ENCODE measurements around the gene SNX30. TPM values are rescaled to one million over a fixed set of nuclear protein-coding genes. Genes with fewer than 3 reads are reported as not detected.
A peak's percentile ranks its signal among the peaks of the same experiment; 100 is the strongest.

Gene SNX30, protein sequence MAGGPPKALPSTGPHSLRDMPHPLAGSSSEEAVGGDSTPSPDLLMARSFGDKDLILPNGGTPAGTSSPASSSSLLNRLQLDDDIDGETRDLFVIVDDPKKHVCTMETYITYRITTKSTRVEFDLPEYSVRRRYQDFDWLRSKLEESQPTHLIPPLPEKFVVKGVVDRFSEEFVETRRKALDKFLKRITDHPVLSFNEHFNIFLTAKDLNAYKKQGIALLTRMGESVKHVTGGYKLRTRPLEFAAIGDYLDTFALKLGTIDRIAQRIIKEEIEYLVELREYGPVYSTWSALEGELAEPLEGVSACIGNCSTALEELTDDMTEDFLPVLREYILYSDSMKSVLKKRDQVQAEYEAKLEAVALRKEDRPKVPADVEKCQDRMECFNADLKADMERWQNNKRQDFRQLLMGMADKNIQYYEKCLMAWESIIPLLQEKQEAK
- 1 to 10 TPM; 3.1 to 7.2 (median 4.0) TPM for total RNA-seq
- polyA plus RNA-seq: 1 to 10 TPM in 1 of 2 donors, under 1 TPM in 1; 0.88 to 1.2 TPM
- long read RNA-seq, donor 1, partial matches to known transcripts: 0 of 2 reads
- long read RNA-seq, donor 1, other reads (novel, unspliced or antisense): 2 of 2 reads
- long read RNA-seq, donor 2, full-length matches to known transcripts: 2 of 3 reads
- long read RNA-seq, donor 2, partial matches to known transcripts: 0 of 3 reads
- long read RNA-seq, donor 2, other reads (novel, unspliced or antisense): 1 of 3 reads
- long read RNA-seq, donor 3, partial matches to known transcripts: 0 of 9 reads
- long read RNA-seq, donor 3, other reads (novel, unspliced or antisense): 9 of 9 reads

DNA sequence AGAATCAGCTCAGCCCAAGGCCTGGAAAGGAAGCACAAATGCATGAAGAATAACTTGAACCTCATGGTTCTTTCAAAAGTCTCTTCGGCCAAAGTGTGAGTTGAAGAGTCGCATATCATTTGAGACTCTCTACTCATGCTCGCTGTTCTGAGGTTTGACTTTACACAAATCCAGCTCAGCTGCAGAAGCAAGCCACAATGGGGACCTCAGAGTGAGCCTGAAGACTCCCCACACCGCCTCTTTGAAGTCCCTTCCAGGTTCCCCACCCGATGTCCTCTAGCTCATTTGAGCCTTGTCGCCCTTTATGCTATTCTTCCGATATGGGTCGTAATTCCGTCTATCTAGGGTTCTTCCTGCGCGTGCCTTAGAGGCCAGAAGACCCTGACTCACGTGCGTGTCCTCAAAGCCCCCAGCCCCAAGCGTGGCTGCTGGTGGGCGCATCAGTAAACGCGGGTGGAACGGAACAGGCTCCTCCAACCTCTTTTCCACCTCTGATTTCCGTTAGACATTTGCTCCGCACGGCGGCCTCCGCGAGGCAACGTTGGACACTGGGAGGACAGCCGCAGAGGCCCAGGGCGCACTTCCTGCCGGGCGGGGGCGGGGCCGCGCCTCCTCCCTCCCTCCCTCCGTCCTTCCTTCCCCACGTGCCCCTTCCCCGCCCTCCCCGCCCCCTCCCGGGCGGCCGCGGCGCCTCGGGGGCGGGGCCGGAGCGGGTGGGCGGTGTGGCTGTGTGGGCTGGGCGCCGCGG is at the start of gene SNX30:
SNX30 (plus strand) TSS at position 745 of the 748 bp plus-strand sequence. CDS start 242 bp downstream, outside the sequence.
- no peaks in the 10 kb centered on the region for H3K9me3 ChIP-seq

DNA sequence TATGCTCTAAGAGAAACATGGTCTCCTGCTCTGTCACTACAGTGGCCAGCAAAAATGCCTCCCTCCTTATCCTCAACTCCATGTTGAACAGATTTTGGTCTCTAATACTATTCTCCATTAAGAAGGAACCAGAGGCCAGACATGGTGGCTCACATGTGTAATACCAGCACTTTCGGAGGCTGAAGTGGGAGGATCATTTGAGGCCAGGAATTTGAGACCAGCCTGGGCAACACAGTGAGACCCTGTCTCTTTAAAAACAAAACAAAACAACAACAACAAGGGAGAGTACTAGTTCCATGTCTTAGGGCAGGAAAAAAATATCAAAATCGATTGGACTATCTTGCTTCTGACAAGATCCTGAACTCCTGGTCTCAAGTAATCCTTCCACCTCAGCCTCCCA is 47.3 kb upstream of the SNX30 start:
- peaks cover 0 to 7% (median 0%) of the 10 kb centered on the region in 9 donors for H3K4me1 ChIP-seq
- intact Hi-C loops (cut with DNase I): loop anchor here in 6 of 10 donors (5.0 to 10.0 kb wide), 5 partner anchors 219 to 259 kb away; partner anchors contain the start of gene KIAA1958 (in 1 of the 6)
- DNase-seq (no peak), ATAC-seq (no peak)
- H3K9me3 ChIP-seq: no peaks in the 10 kb centered on the region
- H3K27ac ChIP-seq: no peak overlapping the region
- H3K36me3 ChIP-seq: peaks cover 0 to 52% (median 0%) of the 10 kb centered on the region in 9 donors
- no peak overlapping the region for H3K4me3 ChIP-seq
- 91 to 93% methylated on average over 2 of the region's 2 CpGs for WGBS, 2 donors
- no peaks in the 10 kb centered on the region for H3K27me3 ChIP-seq
- TF ChIP-seq, protein P1, sequence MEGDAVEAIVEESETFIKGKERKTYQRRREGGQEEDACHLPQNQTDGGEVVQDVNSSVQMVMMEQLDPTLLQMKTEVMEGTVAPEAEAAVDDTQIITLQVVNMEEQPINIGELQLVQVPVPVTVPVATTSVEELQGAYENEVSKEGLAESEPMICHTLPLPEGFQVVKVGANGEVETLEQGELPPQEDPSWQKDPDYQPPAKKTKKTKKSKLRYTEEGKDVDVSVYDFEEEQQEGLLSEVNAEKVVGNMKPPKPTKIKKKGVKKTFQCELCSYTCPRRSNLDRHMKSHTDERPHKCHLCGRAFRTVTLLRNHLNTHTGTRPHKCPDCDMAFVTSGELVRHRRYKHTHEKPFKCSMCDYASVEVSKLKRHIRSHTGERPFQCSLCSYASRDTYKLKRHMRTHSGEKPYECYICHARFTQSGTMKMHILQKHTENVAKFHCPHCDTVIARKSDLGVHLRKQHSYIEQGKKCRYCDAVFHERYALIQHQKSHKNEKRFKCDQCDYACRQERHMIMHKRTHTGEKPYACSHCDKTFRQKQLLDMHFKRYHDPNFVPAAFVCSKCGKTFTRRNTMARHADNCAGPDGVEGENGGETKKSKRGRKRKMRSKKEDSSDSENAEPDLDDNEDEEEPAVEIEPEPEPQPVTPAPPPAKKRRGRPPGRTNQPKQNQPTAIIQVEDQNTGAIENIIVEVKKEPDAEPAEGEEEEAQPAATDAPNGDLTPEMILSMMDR (IDR thresholded peaks at IDR 0.05): no peak

More for the DNA sequence above, at the start of gene SNX30:
- DNase-seq (peak; percentile 89 to 92), ATAC-seq (peak; percentile 96 to 98 (median 98))
- 6 to 9% methylated on average over 32 to 49 of the region's 49 CpGs for WGBS, 2 donors
- Histone ChIP-seq H3K27ac (peak within 1 kb of the TSS; percentile 68 to 95 (median 80)), H3K36me3 (no peaks in the 10 kb centered on the region), H3K4me1 (peaks cover 14 to 57% (median 29%) of the 10 kb centered on the region in 9 donors), H3K27me3 (no peaks in the 10 kb centered on the region), H3K4me3 (peak within 1 kb of the TSS; percentile 73 to 100 (median 96))
- intact Hi-C loops (cut with DNase I): loop anchor here in 4 of 10 donors (1.0 to 2.0 kb wide), 3 partner anchors 31 to 69 kb away; partner anchors contain the start of gene INIP (in 3 of the 4)
- TF ChIP-seq, protein P1 (IDR thresholded peaks at IDR 0.05): peak in 2 of 9 donors; percentile 35 to 38

DNA sequence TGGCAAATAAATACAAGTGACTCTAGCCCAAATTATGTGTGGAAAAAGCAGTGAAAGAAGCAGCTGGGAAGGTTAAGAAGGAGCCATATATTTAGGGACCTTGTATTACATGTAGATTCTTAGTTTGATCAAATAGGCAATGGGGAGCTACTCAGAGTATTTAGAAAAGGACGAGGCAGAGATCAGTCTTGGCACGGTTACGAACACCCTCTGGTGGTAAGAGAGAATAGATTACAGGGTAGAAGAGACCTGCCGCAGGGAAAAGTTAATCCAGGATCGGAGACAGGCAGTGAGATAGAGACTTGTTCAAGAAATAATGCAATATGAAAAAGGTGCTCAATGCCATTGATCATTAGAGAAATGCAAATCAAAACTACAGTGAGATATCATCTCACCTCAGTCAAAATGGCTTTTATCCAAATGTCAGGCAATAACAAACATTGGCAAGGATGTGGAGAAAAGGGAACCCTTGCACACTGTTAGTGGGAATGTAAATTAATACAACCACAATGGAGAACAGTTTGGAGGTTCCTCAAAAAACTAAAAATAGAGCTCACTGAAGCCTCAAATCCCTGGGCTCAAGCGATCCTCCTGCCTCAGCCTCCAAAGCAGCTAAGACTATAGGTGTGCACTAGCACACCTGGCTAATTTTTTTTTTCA is 44.7 kb upstream of the SNX30 start:
- Histone ChIP-seq H3K4me3 (no peak overlapping the region), H3K36me3 (peaks cover 0 to 33% (median 0%) of the 10 kb centered on the region in 9 donors), H3K4me1 (peaks cover 0 to 7% (median 1%) of the 10 kb centered on the region in 9 donors), H3K9me3 (no peaks in the 10 kb centered on the region), H3K27me3 (no peaks in the 10 kb centered on the region), H3K27ac (no peak overlapping the region)
- TF ChIP-seq, protein P1 (IDR thresholded peaks at IDR 0.05): peak in 7 of 9 donors; percentile 21 to 52 (median 45)
- DNase-seq (peak in 1 of 2 donors; percentile 19), ATAC-seq (peak in 7 of 8 donors; percentile 55 to 70 (median 61))
- intact Hi-C loops (cut with DNase I): loop anchor here in 7 of 10 donors (5.0 to 10.0 kb wide), 6 partner anchors 219 to 614 kb away; partner anchors contain the start of gene KIAA1958 (in 2 of the 7)
- 42 to 49% methylated on average over 6 of the region's 6 CpGs for WGBS, 2 donors

All from heart right ventricle (tissue), 16 donors.